Tibial artery (tissue), 4 donors: Measurements from ENCODE around the gene ZNF469.

ENCODE experiments used
- DNase-seq, 2 donors: peaks; one replicate each; pipeline ENCODE4 v3.0.0-alpha.2; 2019
- H3K27ac ChIP-seq, 2 donors: fragments of 200-600 bp; sonication (generic) in 1 of 2; 1 replicate in 1 of 2; 2 replicates in 1 of 2; pipeline ENCODE4 v1.5.1; 2018 to 2019; ENCODE audit warnings: mild to moderate bottlenecking in 1 of 2
- H3K27me3 ChIP-seq, 2 donors: fragments of 200-600 bp; sonication (generic) in 1 of 2; one replicate each; pipeline versions ENCODE4 v1.5.1 to v1.6.0; 2016 to 2019
- H3K36me3 ChIP-seq, 3 donors: fragments of 200-600 bp; sonication (generic) in 2 of 3; one replicate each; pipeline ENCODE4 v1.5.1; 2016 to 2019; ENCODE audit warnings: mild to moderate bottlenecking in 2 of 3
- H3K4me1 ChIP-seq, 4 donors: fragments of 200-600 bp; sonication (generic) in 2 of 4; 1 replicate in 3 of 4; 2 replicates in 1 of 4; pipeline ENCODE4 v1.5.1; 2016 to 2019
- H3K4me3 ChIP-seq, 2 donors: fragments of 200-600 bp; sonication (generic) in 1 of 2; 1 replicate in 1 of 2; 2 replicates in 1 of 2; pipeline ENCODE4 v1.5.1; 2018 to 2019; ENCODE audit warnings: mild to moderate bottlenecking in 2 of 2
- H3K9me3 ChIP-seq, 3 donors: fragments of 200-600 bp; sonication (generic) in 1 of 3; one replicate each; pipeline ENCODE4 v1.5.1; 2016 to 2019
- CTCF ChIP-seq, 2 experiments: fragments of 200-600 bp in 1 of 2; fragments of 450-650 bp in 1 of 2; IDR thresholded peaks; one replicate each; pipeline ENCODE4 v1.5.1; 2017 to 2019; ENCODE audit warnings: antibody characterized with exemption in 2 of 2, mild to moderate bottlenecking in 1 of 2, moderate library complexity in 1 of 2
- intact Hi-C: fragments of 100-400 bp; cut with DNase I; formaldehyde crosslinking; loops from one replicate; pipeline ENCODE4 v1.15.0; 2023; ENCODE audit warnings: low total_unique reads

ZNF469 gene

GRCh38 chr16:88419790-88420189, 37.0 kb downstream of the ZNF469 start:
- peaks cover 0 to 7% (median 0%) of the 10 kb centered on the region in 4 donors for H3K4me1 ChIP-seq
- no peaks in the 10 kb centered on the region for H3K27me3 ChIP-seq
- H3K27ac ChIP-seq: no peak overlapping the region
- no peak for DNase-seq
- H3K36me3 ChIP-seq: no peaks in the 10 kb centered on the region
- H3K9me3 ChIP-seq: no peaks in the 10 kb centered on the region
- no peak overlapping the region for H3K4me3 ChIP-seq
- TF ChIP-seq CTCF (IDR thresholded peaks at IDR 0.05): no peak
- intact Hi-C loops: no loop called here

- no peak for DNase-seq
- Histone ChIP-seq H3K36me3 (no peaks in the 10 kb centered on the region), H3K27me3 (no peaks in the 10 kb centered on the region), H3K9me3 (no peaks in the 10 kb centered on the region), H3K4me1 (peaks cover 0 to 14% (median 0%) of the 10 kb centered on the region in 4 donors), H3K27ac (no peak overlapping the region), H3K4me3 (no peak overlapping the region)
- TF ChIP-seq CTCF (IDR thresholded peaks at IDR 0.05): no peak
- intact Hi-C loops: no loop called here
Observed at GRCh38 chr16:88420496-88420895, 37.7 kb downstream of the ZNF469 start.

GRCh38 chr16:88421301-88421700, 38.5 kb downstream of the ZNF469 start:
- no peak for DNase-seq
- no peaks in the 10 kb centered on the region for H3K36me3 ChIP-seq
- H3K4me3 ChIP-seq: no peak overlapping the region
- H3K27ac ChIP-seq: no peak overlapping the region
- H3K4me1 ChIP-seq: peaks cover 0 to 14% (median 0%) of the 10 kb centered on the region in 4 donors
- no peaks in the 10 kb centered on the region for H3K27me3 ChIP-seq
- no peak for TF ChIP-seq CTCF (IDR thresholded peaks at IDR 0.05)
- H3K9me3 ChIP-seq: no peaks in the 10 kb centered on the region
- intact Hi-C loops: no loop called here

- no peak for DNase-seq
- H3K27ac ChIP-seq: no peak overlapping the region
- no peak overlapping the region for H3K4me3 ChIP-seq
- no peaks in the 10 kb centered on the region for H3K9me3 ChIP-seq
- H3K4me1 ChIP-seq: peaks cover 0 to 14% (median 0%) of the 10 kb centered on the region in 4 donors
- intact Hi-C loops: no loop called here
- H3K27me3 ChIP-seq: no peaks in the 10 kb centered on the region
- no peak for TF ChIP-seq CTCF (IDR thresholded peaks at IDR 0.05)
- no peaks in the 10 kb centered on the region for H3K36me3 ChIP-seq
Observed at GRCh38 chr16:88421871-88422433, 39.2 kb downstream of the ZNF469 start.

GRCh38 chr16:88422733-88423447, 40.1 kb downstream of the ZNF469 start:
- no peaks in the 10 kb centered on the region for H3K27me3 ChIP-seq
- no peaks in the 10 kb centered on the region for H3K9me3 ChIP-seq
- intact Hi-C loops: no loop called here
- no peak overlapping the region for H3K4me3 ChIP-seq
- DNase-seq: no peak
- H3K27ac ChIP-seq: no peak overlapping the region
- TF ChIP-seq CTCF (IDR thresholded peaks at IDR 0.05): no peak
- peaks cover 0 to 14% (median 0%) of the 10 kb centered on the region in 4 donors for H3K4me1 ChIP-seq
- H3K36me3 ChIP-seq: no peaks in the 10 kb centered on the region
